Measurements from ENCODE around the gene SLC25A25. TPM values are rescaled to one million over a fixed set of nuclear protein-coding genes. Genes with fewer than 3 reads are reported as not detected.

The SLC25A25 gene
- total RNA-seq, 2 donors from 2014 or later, result 12.9 to 13.1 TPM

DNA sequence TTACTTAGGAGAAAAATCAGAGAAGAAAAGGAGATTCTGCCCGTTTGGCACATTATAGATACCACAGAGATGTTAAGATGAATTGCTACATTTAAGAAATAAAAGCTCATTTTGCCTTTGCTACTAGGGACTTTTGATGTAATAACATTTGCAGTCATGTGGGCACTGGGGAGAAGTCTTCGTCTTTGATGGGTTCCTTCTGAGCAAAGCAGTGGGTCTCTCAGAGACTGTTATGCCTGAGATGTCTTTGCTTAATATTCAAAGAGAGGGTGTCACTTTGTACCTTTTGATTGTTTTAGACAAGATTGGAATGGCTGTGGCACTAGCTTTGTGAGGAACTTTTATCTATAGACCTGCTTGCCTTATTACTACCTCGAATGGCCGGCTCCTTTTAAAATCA lies 25.0 kb downstream of the SLC25A25 start:
- no peaks in the 10 kb centered on the region for H3K9me3 ChIP-seq (ENCODE audit: control insufficient read depth, low read length)
- no peak for DNase-seq
- Mint-ChIP-seq H3K27ac (peak overlapping the region; percentile 75), H3K27me3 (ENCODE audit: insufficient read depth) (no peaks in the 10 kb centered on the region), H3K9me3 (no peaks in the 10 kb centered on the region), H3K36me3 (ENCODE audit: low read depth) (peaks cover 4% of the 10 kb centered on the region), H3K4me1 (peaks cover 9% of the 10 kb centered on the region), H3K4me3 (no peak overlapping the region)
- H3K4me1 ChIP-seq (ENCODE audit: control insufficient read depth, insufficient read depth, low read length), result peaks cover 6% of the 10 kb centered on the region
- WGBS, 2 experiments (ENCODE audit: insufficient coverage in 1 of 2, insufficient read length in 1 of 2), result 71 to 100% methylated on average over 2 to 4 of the region's 4 CpGs
- no peak overlapping the region for H3K9ac ChIP-seq (ENCODE audit: extremely low read depth, low read length, poor library complexity, severe bottlenecking)
- no peak overlapping the region for H3K27ac ChIP-seq (ENCODE audit: low read depth, low read length)
- no peaks in the 10 kb centered on the region for H3K27me3 ChIP-seq (ENCODE audit: control insufficient read depth, insufficient read depth, low read length, poor library complexity, severe bottlenecking)
- TF ChIP-seq, protein P1, sequence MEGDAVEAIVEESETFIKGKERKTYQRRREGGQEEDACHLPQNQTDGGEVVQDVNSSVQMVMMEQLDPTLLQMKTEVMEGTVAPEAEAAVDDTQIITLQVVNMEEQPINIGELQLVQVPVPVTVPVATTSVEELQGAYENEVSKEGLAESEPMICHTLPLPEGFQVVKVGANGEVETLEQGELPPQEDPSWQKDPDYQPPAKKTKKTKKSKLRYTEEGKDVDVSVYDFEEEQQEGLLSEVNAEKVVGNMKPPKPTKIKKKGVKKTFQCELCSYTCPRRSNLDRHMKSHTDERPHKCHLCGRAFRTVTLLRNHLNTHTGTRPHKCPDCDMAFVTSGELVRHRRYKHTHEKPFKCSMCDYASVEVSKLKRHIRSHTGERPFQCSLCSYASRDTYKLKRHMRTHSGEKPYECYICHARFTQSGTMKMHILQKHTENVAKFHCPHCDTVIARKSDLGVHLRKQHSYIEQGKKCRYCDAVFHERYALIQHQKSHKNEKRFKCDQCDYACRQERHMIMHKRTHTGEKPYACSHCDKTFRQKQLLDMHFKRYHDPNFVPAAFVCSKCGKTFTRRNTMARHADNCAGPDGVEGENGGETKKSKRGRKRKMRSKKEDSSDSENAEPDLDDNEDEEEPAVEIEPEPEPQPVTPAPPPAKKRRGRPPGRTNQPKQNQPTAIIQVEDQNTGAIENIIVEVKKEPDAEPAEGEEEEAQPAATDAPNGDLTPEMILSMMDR (conservative IDR thresholded peaks at IDR 0.05), result no peak
- H3K4me3 ChIP-seq (ENCODE audit: low read length), result no peak overlapping the region
- peaks cover 7% of the 10 kb centered on the region for H3K36me3 ChIP-seq (ENCODE audit: control insufficient read depth, insufficient read depth, low read length)

DNA sequence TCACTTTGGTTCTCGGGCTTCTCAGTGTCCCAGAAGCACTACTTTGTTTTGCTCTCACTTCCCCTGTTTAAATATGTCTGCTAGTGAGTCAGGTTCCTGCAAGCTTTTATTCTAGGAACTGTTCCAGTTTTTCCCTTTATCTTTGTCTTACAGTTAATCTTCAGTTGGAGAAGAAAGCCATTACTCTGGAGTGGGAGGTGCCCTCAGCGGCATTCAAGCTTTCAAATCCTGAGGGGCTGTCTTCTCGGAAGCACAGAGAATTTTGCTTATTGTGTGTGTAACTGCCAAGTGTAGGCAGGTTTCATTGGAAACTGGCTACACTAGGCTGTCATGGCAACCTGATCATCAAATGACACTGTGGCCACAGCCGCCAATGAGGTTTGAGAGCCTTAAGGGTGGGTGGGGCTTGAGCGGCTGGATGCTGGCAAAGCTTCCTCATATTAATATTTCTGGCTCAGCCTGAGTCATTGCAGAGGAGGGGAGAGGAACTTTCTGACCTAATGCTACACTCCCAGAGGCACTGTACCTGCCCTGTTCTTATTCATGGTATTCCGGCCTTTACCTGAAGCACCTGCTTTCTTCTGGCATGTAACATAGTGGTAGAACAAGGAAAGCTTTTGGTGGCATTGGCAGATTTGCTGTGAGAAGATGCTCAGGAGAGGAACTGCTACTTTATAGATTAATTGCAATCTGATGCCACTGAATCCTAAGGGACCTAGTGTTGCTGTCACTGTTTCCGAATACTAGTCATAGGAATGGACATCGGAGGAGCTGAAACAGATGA lies 26.3 kb downstream of the SLC25A25 start:
- TF ChIP-seq, protein P1 (conservative IDR thresholded peaks at IDR 0.05), result no peak
- peaks cover 13% of the 10 kb centered on the region for H3K4me1 ChIP-seq (ENCODE audit: control insufficient read depth, insufficient read depth, low read length)
- Mint-ChIP-seq H3K27me3 (ENCODE audit: insufficient read depth) (no peaks in the 10 kb centered on the region), H3K4me3 (no peak overlapping the region), H3K36me3 (ENCODE audit: low read depth) (peaks cover 4% of the 10 kb centered on the region), H3K4me1 (peaks cover 19% of the 10 kb centered on the region), H3K9me3 (no peaks in the 10 kb centered on the region), H3K27ac (peak overlapping the region; percentile 83)
- no peaks in the 10 kb centered on the region for H3K9me3 ChIP-seq (ENCODE audit: control insufficient read depth, low read length)
- H3K36me3 ChIP-seq (ENCODE audit: control insufficient read depth, insufficient read depth, low read length), result peaks cover 7% of the 10 kb centered on the region
- peak; percentile 86 for DNase-seq
- 84 to 88% methylated on average over 6 to 8 of the region's 8 CpGs for WGBS, 2 experiments (ENCODE audit: insufficient coverage in 1 of 2, insufficient read length in 1 of 2)
- no peaks in the 10 kb centered on the region for H3K27me3 ChIP-seq (ENCODE audit: control insufficient read depth, insufficient read depth, low read length, poor library complexity, severe bottlenecking)
- H3K4me3 ChIP-seq (ENCODE audit: low read length), result no peak overlapping the region
- H3K27ac ChIP-seq (ENCODE audit: low read depth, low read length), result peak overlapping the region; percentile 95
- no peak overlapping the region for H3K9ac ChIP-seq (ENCODE audit: extremely low read depth, low read length, poor library complexity, severe bottlenecking)

DNA sequence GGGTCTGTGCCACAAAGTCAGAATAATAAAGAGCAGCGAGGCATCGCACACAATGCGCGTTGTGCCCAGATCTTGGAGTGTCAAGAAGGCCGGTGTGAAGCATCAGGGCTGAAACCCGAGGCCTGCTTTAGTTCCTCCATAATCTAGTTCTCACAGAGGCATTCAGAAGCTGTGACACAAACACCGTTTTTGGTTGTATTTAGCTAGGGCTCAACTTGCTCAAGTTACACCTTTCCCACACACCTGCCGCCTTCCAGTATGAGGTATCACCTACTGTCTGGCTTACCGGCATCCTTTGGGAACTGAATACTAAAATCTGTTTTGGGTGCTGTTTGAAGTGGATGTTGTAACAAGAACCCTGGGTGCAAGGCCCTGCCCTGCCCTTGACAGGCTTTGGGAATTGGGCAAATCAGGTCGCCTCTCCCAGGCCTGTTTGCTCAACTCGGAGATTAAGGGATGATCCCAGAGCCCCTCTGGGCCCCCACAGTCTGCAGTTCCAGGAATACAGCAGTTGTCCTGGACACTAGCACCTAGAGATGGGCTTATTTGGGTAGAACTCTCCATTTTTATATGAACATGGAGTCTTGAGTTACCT lies 27.0 kb downstream of the SLC25A25 start:
- Histone ChIP-seq H3K4me1 (ENCODE audit: control insufficient read depth, insufficient read depth, low read length) (peaks cover 19% of the 10 kb centered on the region), H3K9ac (ENCODE audit: extremely low read depth, low read length, poor library complexity, severe bottlenecking) (no peak overlapping the region), H3K27ac (ENCODE audit: low read depth, low read length) (no peak overlapping the region), H3K27me3 (ENCODE audit: control insufficient read depth, insufficient read depth, low read length, poor library complexity, severe bottlenecking) (no peaks in the 10 kb centered on the region), H3K4me3 (ENCODE audit: low read length) (no peak overlapping the region), H3K9me3 (ENCODE audit: control insufficient read depth, low read length) (no peaks in the 10 kb centered on the region), H3K36me3 (ENCODE audit: control insufficient read depth, insufficient read depth, low read length) (peaks cover 7% of the 10 kb centered on the region)
- H3K4me1 Mint-ChIP-seq, result peaks cover 25% of the 10 kb centered on the region
- DNase-seq, result no peak
- TF ChIP-seq, protein P1 (conservative IDR thresholded peaks at IDR 0.05), result no peak
- WGBS, 2 experiments (ENCODE audit: insufficient coverage in 1 of 2, insufficient read length in 1 of 2), result 77 to 78% methylated on average over 10 to 11 of the region's 11 CpGs
- no peaks in the 10 kb centered on the region for H3K9me3 Mint-ChIP-seq
- peaks cover 4% of the 10 kb centered on the region for H3K36me3 Mint-ChIP-seq (ENCODE audit: low read depth)
- no peaks in the 10 kb centered on the region for H3K27me3 Mint-ChIP-seq (ENCODE audit: insufficient read depth)
- peak overlapping the region; percentile 83 for H3K27ac Mint-ChIP-seq
- H3K4me3 Mint-ChIP-seq, result no peak overlapping the region

Measured in endodermal cell (in vitro differentiated cells).